Vagina (tissue), 2 donors: ENCODE measurements around the gene FCGR1A. TPM values are rescaled to one million over a fixed set of nuclear protein-coding genes. Genes with fewer than 3 reads are reported as not detected.
"Not testable (repeated sequence)": the region's sequence is repeated elsewhere in the genome, so short reads cannot be mapped to it uniquely, and the experiment has no call there.

Source experiments
- DNase-seq, 2 donors: peaks; one replicate each; pipeline ENCODE4 v3.0.0-alpha.2; 2017; ENCODE audit errors: extremely low spot score in 2 of 2
- H3K27ac ChIP-seq: fragments of 200-600 bp; sonication (generic); one replicate; pipeline ENCODE4 v1.5.1; 2019
- H3K27me3 ChIP-seq: fragments of 200-600 bp; sonication (generic); one replicate; pipeline ENCODE4 v1.5.1; 2019
- H3K36me3 ChIP-seq, 2 donors: fragments of 200-600 bp; sonication (generic); one replicate each; pipeline ENCODE4 v1.5.1; 2017 to 2019
- H3K4me1 ChIP-seq: fragments of 200-600 bp; sonication (generic); one replicate; pipeline ENCODE4 v1.5.1; 2019
- H3K4me3 ChIP-seq, 2 donors: fragments of 200-600 bp; sonication (generic); 1 replicate in 1 of 2; 2 replicates in 1 of 2; pipeline ENCODE4 v1.5.1; 2016 to 2019
- H3K9me3 ChIP-seq: fragments of 200-600 bp; sonication (generic); one replicate; pipeline ENCODE4 v1.5.1; 2019
- intact Hi-C: fragments of 100-400 bp; cut with DNase I; formaldehyde crosslinking; loops from one replicate; pipeline ENCODE4 v1.15.1; 2023
- total RNA-seq: library from RNA; depleted of rRNA; stranded (reverse); fragments of >200 nt; gene quantifications from one replicate; pipeline ENCODE4 v1.2.3, GENCODE V29; 2016

The FCGR1A gene
- total RNA-seq, 1 donor from 2014 or later, result 4.4 TPM

DNA sequence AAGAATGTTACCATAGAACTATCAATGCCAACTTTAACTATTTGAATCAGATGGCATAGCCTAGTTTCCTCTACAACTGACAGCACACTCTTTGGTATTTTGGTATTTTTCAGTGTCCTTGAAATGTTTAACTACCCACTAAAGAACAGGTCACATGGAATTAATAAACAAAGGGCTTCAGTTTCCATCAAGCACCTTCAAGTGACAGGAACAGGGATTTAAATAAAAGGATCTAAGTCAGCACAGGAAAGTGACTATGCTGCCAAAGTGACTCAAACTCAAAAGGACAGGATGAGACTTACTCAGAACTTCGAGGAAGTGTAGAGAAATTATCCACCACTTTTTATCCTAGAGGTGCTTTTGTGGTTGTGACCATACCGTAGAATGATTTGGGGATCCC lies 20.2 kb upstream of the FCGR1A start:
- intact Hi-C loops, H3K27ac ChIP-seq, H3K36me3 ChIP-seq, H3K4me1 ChIP-seq, H3K4me3 ChIP-seq, H3K27me3 ChIP-seq, H3K9me3 ChIP-seq, DNase-seq: not testable (repeated sequence)

DNA sequence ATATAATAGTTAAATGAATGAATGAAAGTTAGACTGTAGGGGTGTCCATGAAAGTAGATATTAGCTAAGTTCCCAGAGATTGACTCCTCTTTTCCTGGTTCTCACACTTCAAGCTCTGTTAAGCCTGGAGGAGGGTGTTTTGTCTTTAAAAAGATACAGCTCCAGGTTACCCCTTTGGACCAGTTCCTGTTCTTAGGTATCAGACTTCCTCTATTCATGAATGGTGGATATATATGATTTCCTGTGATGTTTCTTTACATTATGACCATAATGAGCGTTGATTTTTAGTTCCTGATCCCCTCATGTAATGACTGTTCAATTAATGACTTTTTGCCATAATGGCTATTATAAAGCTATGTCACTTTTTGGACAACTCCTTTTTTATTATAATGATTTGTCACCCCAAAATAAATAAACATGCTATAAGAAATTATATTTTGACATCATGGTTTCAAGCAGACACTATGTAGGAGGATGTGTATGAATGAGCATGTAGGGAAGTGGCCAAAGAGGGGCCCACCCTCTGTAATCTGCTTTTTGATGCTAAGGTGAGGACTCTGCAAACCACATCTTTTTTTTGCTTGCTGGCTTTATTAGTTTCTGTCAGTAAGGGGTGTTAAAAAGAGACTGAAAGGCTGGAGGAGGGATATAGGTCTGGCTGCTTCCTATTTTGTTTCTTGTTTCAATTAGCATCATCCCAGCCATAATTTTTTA lies 18.2 kb upstream of the FCGR1A start:
- H3K27me3 ChIP-seq, intact Hi-C loops, H3K4me3 ChIP-seq, H3K4me1 ChIP-seq, DNase-seq, H3K36me3 ChIP-seq, H3K27ac ChIP-seq, H3K9me3 ChIP-seq: not testable (repeated sequence)

DNA sequence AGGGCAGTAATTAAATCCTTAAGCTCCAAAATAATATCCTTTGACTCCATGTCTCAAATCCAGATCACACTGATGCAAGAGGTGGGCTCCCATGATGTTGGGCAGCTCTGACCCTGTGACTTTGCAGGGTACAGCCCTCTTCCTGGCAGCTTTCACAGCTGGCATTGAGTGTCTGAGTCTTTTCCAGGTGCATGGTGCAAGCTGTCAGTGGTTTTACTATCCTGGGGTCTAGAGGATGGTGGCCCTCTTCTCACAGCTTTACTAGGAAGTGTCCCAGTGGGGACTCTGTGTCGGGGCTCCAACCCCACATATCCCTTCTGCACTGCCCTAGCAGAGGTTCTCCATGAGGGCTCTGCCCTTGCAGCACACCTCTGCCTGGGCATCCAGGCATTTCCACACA lies 16.3 kb upstream of the FCGR1A start:
- H3K9me3 ChIP-seq, H3K36me3 ChIP-seq, H3K4me3 ChIP-seq, intact Hi-C loops, H3K27ac ChIP-seq, H3K27me3 ChIP-seq, H3K4me1 ChIP-seq, DNase-seq: not testable (repeated sequence)

GRCh38 chr1:149769216-149769615 lies 13.3 kb upstream of the FCGR1A start:
- DNase-seq, intact Hi-C loops, H3K36me3 ChIP-seq, H3K27ac ChIP-seq, H3K9me3 ChIP-seq, H3K4me1 ChIP-seq, H3K4me3 ChIP-seq, H3K27me3 ChIP-seq: not testable (repeated sequence)

GRCh38 chr1:149770661-149771060 lies 11.8 kb upstream of the FCGR1A start:
- H3K27ac ChIP-seq, DNase-seq, intact Hi-C loops, H3K9me3 ChIP-seq, H3K36me3 ChIP-seq, H3K4me3 ChIP-seq, H3K4me1 ChIP-seq, H3K27me3 ChIP-seq: not testable (repeated sequence)

DNA sequence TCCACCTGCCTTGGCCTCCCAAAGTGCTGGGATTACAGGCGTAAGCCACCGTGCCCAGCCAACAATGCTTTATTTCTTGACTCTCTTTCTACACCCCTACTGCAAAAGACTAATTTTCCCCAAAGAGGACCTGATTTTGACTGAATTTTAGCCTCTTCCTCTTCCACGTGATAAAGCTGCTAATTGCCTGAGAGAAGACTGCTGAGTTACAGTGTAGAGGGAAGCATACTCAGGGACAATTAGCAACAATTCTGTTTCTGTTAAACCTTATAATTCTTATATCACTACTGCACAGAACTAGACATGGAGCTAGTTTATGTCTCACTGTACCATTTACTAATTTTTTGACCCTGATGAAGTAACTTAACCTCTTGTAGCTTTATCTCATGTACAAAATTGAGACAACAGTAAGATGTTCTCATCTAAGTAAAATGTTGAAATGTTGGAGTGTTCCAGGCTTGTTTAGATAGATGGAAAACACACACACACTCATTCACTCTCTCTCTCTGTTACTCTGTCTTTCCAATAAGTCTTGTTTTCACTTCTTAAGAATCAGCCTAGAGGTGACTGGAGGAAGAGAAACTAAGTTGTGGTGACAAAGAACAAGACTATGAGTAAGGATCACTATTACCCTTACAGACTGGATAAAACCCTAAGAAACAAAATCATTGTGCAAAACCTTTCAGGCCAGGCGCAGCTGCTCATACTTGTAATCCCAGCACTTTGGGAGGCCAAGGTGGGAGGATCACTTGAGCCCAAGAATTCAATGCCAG lies 10.7 kb upstream of the FCGR1A start:
- H3K4me1 ChIP-seq, result not testable (repeated sequence)

GRCh38 chr1:149775510-149776147 lies 6.9 kb upstream of the FCGR1A start:
- H3K4me3 ChIP-seq, H3K9me3 ChIP-seq, H3K36me3 ChIP-seq, H3K27ac ChIP-seq, H3K4me1 ChIP-seq, H3K27me3 ChIP-seq, DNase-seq, intact Hi-C loops: not testable (repeated sequence)

More for the DNA sequence above, 10.7 kb upstream of the FCGR1A start:
- H3K4me3 ChIP-seq, H3K9me3 ChIP-seq, H3K27ac ChIP-seq, DNase-seq, H3K27me3 ChIP-seq, intact Hi-C loops, H3K36me3 ChIP-seq: not testable (repeated sequence)

- H3K9me3 ChIP-seq, H3K4me1 ChIP-seq, intact Hi-C loops, H3K27me3 ChIP-seq, DNase-seq, H3K27ac ChIP-seq, H3K4me3 ChIP-seq, H3K36me3 ChIP-seq: not testable (repeated sequence)
Observed at GRCh38 chr1:149777084-149777483, 5.4 kb upstream of the FCGR1A start.

- H3K9me3 ChIP-seq, H3K4me3 ChIP-seq, DNase-seq, H3K27me3 ChIP-seq, H3K36me3 ChIP-seq, H3K27ac ChIP-seq, H3K4me1 ChIP-seq, intact Hi-C loops: not testable (repeated sequence)
Observed at GRCh38 chr1:149778313-149778712, 4.2 kb upstream of the FCGR1A start.

GRCh38 chr1:149781413-149781984 lies 995 bp upstream of the FCGR1A start:
- H3K27me3 ChIP-seq, H3K4me1 ChIP-seq, H3K4me3 ChIP-seq, DNase-seq, H3K36me3 ChIP-seq, H3K9me3 ChIP-seq, H3K27ac ChIP-seq, intact Hi-C loops: not testable (repeated sequence)

- H3K4me3 ChIP-seq, H3K4me1 ChIP-seq, H3K27ac ChIP-seq, H3K27me3 ChIP-seq, DNase-seq, H3K36me3 ChIP-seq, intact Hi-C loops, H3K9me3 ChIP-seq: not testable (repeated sequence)
Observed at GRCh38 chr1:149783289-149783688, 795 bp downstream of the FCGR1A start.

- H3K4me1 ChIP-seq, intact Hi-C loops, H3K27ac ChIP-seq, DNase-seq, H3K9me3 ChIP-seq, H3K27me3 ChIP-seq, H3K36me3 ChIP-seq, H3K4me3 ChIP-seq: not testable (repeated sequence)
Observed at GRCh38 chr1:149783868-149784267, 1.4 kb downstream of the FCGR1A start.

- H3K4me3 ChIP-seq, H3K4me1 ChIP-seq, DNase-seq, H3K27ac ChIP-seq, H3K27me3 ChIP-seq, intact Hi-C loops, H3K36me3 ChIP-seq, H3K9me3 ChIP-seq: not testable (repeated sequence)
Observed at GRCh38 chr1:149787688-149788451, 5.4 kb downstream of the FCGR1A start.
